Liver (tissue), 9 donors: ENCODE data around the gene C4orf36. TPM values are rescaled to one million over a fixed set of nuclear protein-coding genes. Genes with fewer than 3 reads are reported as not detected.

ENCODE experiments used
- DNase-seq: peaks from one replicate; pipeline ENCODE4 v3.0.0-alpha.2; 2017; ENCODE audit warnings: low spot score
- H3K27ac ChIP-seq, 2 donors: one replicate each; pipeline ENCODE4 v1.7.0; 2013; ENCODE audit warnings: inconsistent platforms in 2 of 2, low read length in 2 of 2, control low read depth in 1 of 2, low read depth in 1 of 2, mild to moderate bottlenecking in 1 of 2
- H3K27me3 ChIP-seq, 4 donors: one replicate each; pipeline versions ENCODE4 v1.6.1 to v1.7.0; 2013; ENCODE audit warnings: low read length in 3 of 4, inconsistent platforms in 1 of 4, mild to moderate bottlenecking in 1 of 4, moderate library complexity in 1 of 4; ENCODE audit not compliant: control insufficient read depth in 4 of 4, insufficient read depth in 4 of 4
- H3K36me3 ChIP-seq, 4 donors: one replicate each; pipeline versions ENCODE4 v1.6.1 to v1.7.0; 2013; ENCODE audit warnings: low read length in 3 of 4, mild to moderate bottlenecking in 3 of 4, low read depth in 1 of 4, moderate library complexity in 1 of 4; ENCODE audit not compliant: control insufficient read depth in 4 of 4, insufficient read depth in 3 of 4
- H3K4me1 ChIP-seq, 4 donors: one replicate each; pipeline versions ENCODE4 v1.6.1 to v1.7.0; 2013; ENCODE audit warnings: low read length in 3 of 4, mild to moderate bottlenecking in 3 of 4, moderate library complexity in 1 of 4; ENCODE audit not compliant: control insufficient read depth in 4 of 4, insufficient read depth in 4 of 4
- H3K4me3 ChIP-seq, 3 donors: one replicate each; pipeline versions ENCODE4 v1.6.1 to v1.7.0; 2013; ENCODE audit warnings: low read length in 3 of 3, control low read depth in 1 of 3, low read depth in 1 of 3, mild to moderate bottlenecking in 1 of 3
- H3K9ac ChIP-seq, 2 donors: one replicate each; pipeline ENCODE4 v1.7.0; 2013; ENCODE audit warnings: low read length in 2 of 2, mild to moderate bottlenecking in 2 of 2, moderate library complexity in 2 of 2, control low read depth in 1 of 2, low read depth in 1 of 2
- H3K9me3 ChIP-seq, 4 donors: one replicate each; pipeline versions ENCODE4 v1.6.1 to v1.7.0; 2013; ENCODE audit warnings: low read length in 3 of 4; ENCODE audit not compliant: control insufficient read depth in 4 of 4
- EGR1 ChIP-seq, 2 donors: IDR thresholded peaks; 2 replicates each; pipeline ENCODE4 v1.6.1; 2016 to 2018; ENCODE audit warnings: antibody characterized with exemption in 2 of 2, low read depth in 2 of 2
- FOXA1 ChIP-seq: IDR thresholded peaks from 2 replicates; pipeline ENCODE4 v1.6.1; 2016; ENCODE audit warnings: antibody characterized with exemption
- FOXA2 ChIP-seq: IDR thresholded peaks from 2 replicates; pipeline ENCODE4 v1.6.1; 2016; ENCODE audit warnings: antibody characterized with exemption
- GABPA ChIP-seq, 2 donors: IDR thresholded peaks in 1 of 2; conservative IDR thresholded peaks in 1 of 2; 2 replicates each; pipeline ENCODE4 v1.6.1; 2016; ENCODE audit warnings: antibody characterized with exemption in 2 of 2, mild to moderate bottlenecking in 1 of 2, moderate library complexity in 1 of 2
- HNF4A ChIP-seq, 2 donors: conservative IDR thresholded peaks; 2 replicates each; pipeline ENCODE4 v1.6.1; 2016; ENCODE audit warnings: antibody characterized with exemption in 2 of 2, mild to moderate bottlenecking in 2 of 2
- HNF4G ChIP-seq: IDR thresholded peaks from 2 replicates; pipeline ENCODE4 v1.6.1; 2016; ENCODE audit warnings: antibody characterized with exemption
- JUND ChIP-seq, 2 donors: IDR thresholded peaks; 2 replicates each; pipeline ENCODE4 v1.6.1; 2016; ENCODE audit warnings: antibody characterized with exemption in 2 of 2
- NR2F2 ChIP-seq: IDR thresholded peaks from 2 replicates; pipeline ENCODE4 v1.6.1; 2016; ENCODE audit warnings: antibody characterized with exemption
- RAD21 ChIP-seq, 2 donors: IDR thresholded peaks; 2 replicates each; pipeline ENCODE4 v1.6.1; 2016; ENCODE audit warnings: antibody characterized with exemption in 2 of 2, mild to moderate bottlenecking in 2 of 2
- RXRA ChIP-seq, 2 donors: IDR thresholded peaks; 2 replicates each; pipeline ENCODE4 v1.6.1; 2017 to 2018; ENCODE audit warnings: antibody characterized with exemption in 2 of 2, mild to moderate bottlenecking in 1 of 2
- SP1 ChIP-seq: IDR thresholded peaks from 2 replicates; pipeline ENCODE4 v1.6.1; 2018; ENCODE audit warnings: antibody characterized with exemption, mild to moderate bottlenecking
- TAF1 ChIP-seq: conservative IDR thresholded peaks from 2 replicates; pipeline ENCODE4 v1.6.1; 2016; ENCODE audit warnings: antibody characterized with exemption, mild to moderate bottlenecking
- YY1 ChIP-seq: IDR thresholded peaks from 2 replicates; pipeline ENCODE4 v1.6.1; 2016; ENCODE audit warnings: antibody characterized with exemption, mild to moderate bottlenecking
- WGBS: extraction: QIAGEN DNeasy Blood & Tissue Kit; methylation state at CpG from one replicate; pipeline ENCODE4 v1.1.7; 2013; 5-methylcytosine and 5-hydroxymethylcytosine counted together
- polyA plus RNA-seq, 2 donors: library from polyadenylated mRNA; stranded (reverse) in 1 of 2; unstranded in 1 of 2; fragments of 200-250 nt in 1 of 2; fragments of >200 nt in 1 of 2; fragmentation: Nextera tagmentation in 1 of 2; extraction: Ambion mirVana in 1 of 2; gene quantifications; one replicate each; pipeline versions ENCODE4 v1.2.1 to v1.2.3, GENCODE V29; 2013 to 2015
- total RNA-seq, 2 donors: library from RNA; depleted of rRNA; stranded (reverse); fragments of >200 nt; gene quantifications; one replicate each; pipeline ENCODE4 v1.2.3, GENCODE V29; 2014
- TF ChIP-seq, protein P1 (sequence below): IDR thresholded peaks from 2 replicates; pipeline ENCODE4 v1.6.1; 2016; ENCODE audit warnings: antibody characterized with exemption
- TF ChIP-seq, protein P2 (sequence below): IDR thresholded peaks from 2 replicates; pipeline ENCODE4 v1.6.1; 2016; ENCODE audit warnings: antibody characterized with exemption
- TF ChIP-seq, protein P3 (sequence below): fragments of 150-350 bp; IDR thresholded peaks from 2 replicates; pipeline ENCODE4 v1.5.1; 2017; ENCODE audit warnings: improper control_type of control experiment, low read depth, low read length; ENCODE audit not compliant: missing input control
- TF ChIP-seq, protein P4 (sequence below): IDR thresholded peaks from 2 replicates; pipeline ENCODE4 v1.6.1; 2016; ENCODE audit warnings: antibody characterized with exemption
- TF ChIP-seq, protein P5 (sequence below): IDR thresholded peaks from 2 replicates; pipeline ENCODE4 v1.6.1; 2016; ENCODE audit warnings: antibody characterized with exemption, mild to moderate bottlenecking
- donor health status: healthy.
- donor health status: healthy.
- donor health status: healthy.
- donor health status: healthy.
- donor health status: healthy.

C4orf36 gene
- total and polyA plus RNA-seq, 4 donors: 0.09 TPM; not detected in 3

DNA sequence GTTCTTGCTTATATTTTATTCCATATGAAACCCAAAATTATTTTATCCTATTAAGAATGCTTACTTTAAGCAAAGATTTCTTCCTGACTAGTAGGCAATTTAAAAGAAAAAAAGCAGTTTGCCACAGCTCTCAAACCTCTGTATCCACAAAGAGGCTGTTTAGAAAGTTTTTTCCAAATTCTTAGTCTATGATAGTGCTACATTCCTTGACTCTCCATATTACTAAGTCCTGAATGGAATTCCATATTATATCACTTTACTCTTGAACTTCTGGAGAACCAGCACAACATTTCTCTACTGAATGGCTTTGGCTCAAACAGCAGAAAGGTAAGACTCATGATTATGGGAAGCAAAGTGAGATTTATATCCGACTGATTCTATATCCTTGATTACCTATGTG lies 51.4 kb downstream of the C4orf36 start:
- H3K4me3 ChIP-seq: no peak overlapping the region
- no peaks in the 10 kb centered on the region for H3K27me3 ChIP-seq
- DNase-seq: no peak
- no peaks in the 10 kb centered on the region for H3K9me3 ChIP-seq
- H3K4me1 ChIP-seq: no peaks in the 10 kb centered on the region
- no peaks in the 10 kb centered on the region for H3K36me3 ChIP-seq
- H3K27ac ChIP-seq: no peak overlapping the region
- TF ChIP-seq HNF4A (conservative IDR thresholded peaks at IDR 0.05) (no peak), EGR1 (IDR thresholded peaks at IDR 0.05; ENCODE audit: low read depth in 2 of 2) (no peak), FOXA1 (no peak), SP1 (no peak), RAD21 (IDR thresholded peaks at IDR 0.05) (no peak)
- TF ChIP-seq, protein P1, sequence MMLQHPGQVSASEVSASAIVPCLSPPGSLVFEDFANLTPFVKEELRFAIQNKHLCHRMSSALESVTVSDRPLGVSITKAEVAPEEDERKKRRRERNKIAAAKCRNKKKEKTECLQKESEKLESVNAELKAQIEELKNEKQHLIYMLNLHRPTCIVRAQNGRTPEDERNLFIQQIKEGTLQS: no peak
- TF ChIP-seq, protein P2, sequence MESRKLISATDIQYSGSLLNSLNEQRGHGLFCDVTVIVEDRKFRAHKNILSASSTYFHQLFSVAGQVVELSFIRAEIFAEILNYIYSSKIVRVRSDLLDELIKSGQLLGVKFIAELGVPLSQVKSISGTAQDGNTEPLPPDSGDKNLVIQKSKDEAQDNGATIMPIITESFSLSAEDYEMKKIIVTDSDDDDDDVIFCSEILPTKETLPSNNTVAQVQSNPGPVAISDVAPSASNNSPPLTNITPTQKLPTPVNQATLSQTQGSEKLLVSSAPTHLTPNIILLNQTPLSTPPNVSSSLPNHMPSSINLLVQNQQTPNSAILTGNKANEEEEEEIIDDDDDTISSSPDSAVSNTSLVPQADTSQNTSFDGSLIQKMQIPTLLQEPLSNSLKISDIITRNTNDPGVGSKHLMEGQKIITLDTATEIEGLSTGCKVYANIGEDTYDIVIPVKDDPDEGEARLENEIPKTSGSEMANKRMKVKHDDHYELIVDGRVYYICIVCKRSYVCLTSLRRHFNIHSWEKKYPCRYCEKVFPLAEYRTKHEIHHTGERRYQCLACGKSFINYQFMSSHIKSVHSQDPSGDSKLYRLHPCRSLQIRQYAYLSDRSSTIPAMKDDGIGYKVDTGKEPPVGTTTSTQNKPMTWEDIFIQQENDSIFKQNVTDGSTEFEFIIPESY: no peak
- TF ChIP-seq, protein P3, sequence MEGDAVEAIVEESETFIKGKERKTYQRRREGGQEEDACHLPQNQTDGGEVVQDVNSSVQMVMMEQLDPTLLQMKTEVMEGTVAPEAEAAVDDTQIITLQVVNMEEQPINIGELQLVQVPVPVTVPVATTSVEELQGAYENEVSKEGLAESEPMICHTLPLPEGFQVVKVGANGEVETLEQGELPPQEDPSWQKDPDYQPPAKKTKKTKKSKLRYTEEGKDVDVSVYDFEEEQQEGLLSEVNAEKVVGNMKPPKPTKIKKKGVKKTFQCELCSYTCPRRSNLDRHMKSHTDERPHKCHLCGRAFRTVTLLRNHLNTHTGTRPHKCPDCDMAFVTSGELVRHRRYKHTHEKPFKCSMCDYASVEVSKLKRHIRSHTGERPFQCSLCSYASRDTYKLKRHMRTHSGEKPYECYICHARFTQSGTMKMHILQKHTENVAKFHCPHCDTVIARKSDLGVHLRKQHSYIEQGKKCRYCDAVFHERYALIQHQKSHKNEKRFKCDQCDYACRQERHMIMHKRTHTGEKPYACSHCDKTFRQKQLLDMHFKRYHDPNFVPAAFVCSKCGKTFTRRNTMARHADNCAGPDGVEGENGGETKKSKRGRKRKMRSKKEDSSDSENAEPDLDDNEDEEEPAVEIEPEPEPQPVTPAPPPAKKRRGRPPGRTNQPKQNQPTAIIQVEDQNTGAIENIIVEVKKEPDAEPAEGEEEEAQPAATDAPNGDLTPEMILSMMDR: no peak
- H3K9ac ChIP-seq: no peak overlapping the region
- WGBS: 92% methylated on average over 1 of the region's 1 CpG

DNA sequence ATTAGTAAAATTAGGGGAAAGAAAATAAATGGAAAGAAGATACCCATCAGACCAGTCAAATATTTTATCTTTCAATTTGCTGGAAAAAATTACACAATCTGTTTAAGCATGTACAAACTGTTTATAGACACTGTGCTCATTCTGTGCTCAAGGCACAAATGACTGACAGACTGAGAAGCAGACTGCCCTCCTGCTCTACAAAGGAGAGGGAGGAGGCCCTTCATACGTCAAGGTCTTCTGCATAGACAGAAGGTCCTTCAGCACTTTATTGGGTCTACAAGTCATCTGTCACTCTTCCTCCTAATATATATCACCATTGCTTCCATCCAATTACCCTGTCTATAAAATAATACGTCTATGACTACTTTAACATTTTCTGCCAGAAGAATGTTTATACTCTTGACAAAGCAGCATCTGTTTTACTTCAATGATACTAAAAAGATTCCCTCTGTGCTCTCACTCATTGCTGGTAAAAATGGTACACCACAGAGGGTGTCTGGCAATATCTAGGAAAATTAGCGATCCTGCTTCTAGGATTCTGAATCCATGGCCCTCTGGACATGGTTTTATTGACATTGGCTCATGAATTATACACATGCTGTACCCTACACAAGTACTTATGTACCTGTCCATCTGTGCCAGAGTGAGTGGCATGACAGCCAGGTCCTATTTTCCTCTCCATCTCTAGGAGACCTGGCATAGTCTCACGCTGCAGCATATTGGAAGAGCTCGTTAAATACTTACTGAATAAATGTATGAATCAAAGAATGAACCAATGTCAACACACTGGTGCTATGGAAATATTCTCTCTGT lies 54.3 kb downstream of the C4orf36 start:
- Histone ChIP-seq H3K9ac (no peak overlapping the region), H3K27me3 (no peaks in the 10 kb centered on the region), H3K27ac (no peak overlapping the region), H3K9me3 (no peaks in the 10 kb centered on the region), H3K36me3 (no peaks in the 10 kb centered on the region), H3K4me3 (no peak overlapping the region), H3K4me1 (no peaks in the 10 kb centered on the region)
- no peak for TF ChIP-seq EGR1 (IDR thresholded peaks at IDR 0.05; ENCODE audit: low read depth in 2 of 2)
- TF ChIP-seq, protein P1: no peak
- no peak for TF ChIP-seq JUND (IDR thresholded peaks at IDR 0.05)
- no peak for TF ChIP-seq NR2F2
- no peak for TF ChIP-seq FOXA2
- TF ChIP-seq SP1: no peak
- no peak for TF ChIP-seq GABPA (IDR thresholded peaks at IDR 0.05 in 1 of 2, conservative IDR thresholded peaks at IDR 0.05 in 1 of 2)
- TF ChIP-seq, protein P4, sequence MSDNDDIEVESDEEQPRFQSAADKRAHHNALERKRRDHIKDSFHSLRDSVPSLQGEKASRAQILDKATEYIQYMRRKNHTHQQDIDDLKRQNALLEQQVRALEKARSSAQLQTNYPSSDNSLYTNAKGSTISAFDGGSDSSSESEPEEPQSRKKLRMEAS: no peak
- TF ChIP-seq RXRA (IDR thresholded peaks at IDR 0.05): no peak
- TF ChIP-seq, protein P2: no peak
- TF ChIP-seq, protein P5, sequence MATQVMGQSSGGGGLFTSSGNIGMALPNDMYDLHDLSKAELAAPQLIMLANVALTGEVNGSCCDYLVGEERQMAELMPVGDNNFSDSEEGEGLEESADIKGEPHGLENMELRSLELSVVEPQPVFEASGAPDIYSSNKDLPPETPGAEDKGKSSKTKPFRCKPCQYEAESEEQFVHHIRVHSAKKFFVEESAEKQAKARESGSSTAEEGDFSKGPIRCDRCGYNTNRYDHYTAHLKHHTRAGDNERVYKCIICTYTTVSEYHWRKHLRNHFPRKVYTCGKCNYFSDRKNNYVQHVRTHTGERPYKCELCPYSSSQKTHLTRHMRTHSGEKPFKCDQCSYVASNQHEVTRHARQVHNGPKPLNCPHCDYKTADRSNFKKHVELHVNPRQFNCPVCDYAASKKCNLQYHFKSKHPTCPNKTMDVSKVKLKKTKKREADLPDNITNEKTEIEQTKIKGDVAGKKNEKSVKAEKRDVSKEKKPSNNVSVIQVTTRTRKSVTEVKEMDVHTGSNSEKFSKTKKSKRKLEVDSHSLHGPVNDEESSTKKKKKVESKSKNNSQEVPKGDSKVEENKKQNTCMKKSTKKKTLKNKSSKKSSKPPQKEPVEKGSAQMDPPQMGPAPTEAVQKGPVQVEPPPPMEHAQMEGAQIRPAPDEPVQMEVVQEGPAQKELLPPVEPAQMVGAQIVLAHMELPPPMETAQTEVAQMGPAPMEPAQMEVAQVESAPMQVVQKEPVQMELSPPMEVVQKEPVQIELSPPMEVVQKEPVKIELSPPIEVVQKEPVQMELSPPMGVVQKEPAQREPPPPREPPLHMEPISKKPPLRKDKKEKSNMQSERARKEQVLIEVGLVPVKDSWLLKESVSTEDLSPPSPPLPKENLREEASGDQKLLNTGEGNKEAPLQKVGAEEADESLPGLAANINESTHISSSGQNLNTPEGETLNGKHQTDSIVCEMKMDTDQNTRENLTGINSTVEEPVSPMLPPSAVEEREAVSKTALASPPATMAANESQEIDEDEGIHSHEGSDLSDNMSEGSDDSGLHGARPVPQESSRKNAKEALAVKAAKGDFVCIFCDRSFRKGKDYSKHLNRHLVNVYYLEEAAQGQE: no peak
- TF ChIP-seq FOXA1: no peak
- TF ChIP-seq TAF1: no peak
- TF ChIP-seq RAD21 (IDR thresholded peaks at IDR 0.05): no peak
- TF ChIP-seq HNF4G: no peak
- TF ChIP-seq HNF4A (conservative IDR thresholded peaks at IDR 0.05): no peak
- TF ChIP-seq, protein P3: no peak
- no peak for TF ChIP-seq YY1
- DNase-seq: no peak
- WGBS: 87% methylated on average over 5 of the region's 5 CpGs
